HS-27A (cell line): ENCODE results near the gene PSMG4.

ENCODE experiments used
- DNase-seq: peaks from one replicate; pipeline ENCODE4 v3.0.0-alpha.2; 2012; ENCODE audit warnings: low read depth, missing footprints

Gene PSMG4

GRCh38 chr6:3310703-3311102, 52.0 kb downstream of the PSMG4 start:
- DNase-seq: no peak

- no peak for DNase-seq
Measured at GRCh38 chr6:3311826-3312225, 53.1 kb downstream of the PSMG4 start.

- no peak for DNase-seq
Measured at GRCh38 chr6:3312604-3313231, 54.0 kb downstream of the PSMG4 start.

- no peak for DNase-seq
Measured at GRCh38 chr6:3314176-3314575, 55.4 kb downstream of the PSMG4 start.

- DNase-seq: no peak
Measured at GRCh38 chr6:3314621-3315467, 56.1 kb downstream of the PSMG4 start.

GRCh38 chr6:3315841-3316240, 57.1 kb downstream of the PSMG4 start:
- no peak for DNase-seq

- no peak for DNase-seq
Measured at GRCh38 chr6:3316331-3316730, 57.6 kb downstream of the PSMG4 start.

GRCh38 chr6:3316818-3317217, 58.1 kb downstream of the PSMG4 start:
- DNase-seq: no peak
